ENCODE measurements around the gene CARMIL1.

GRCh38 chr6:25413207-25413905 lies 134.2 kb downstream of the CARMIL1 start:
- TF ChIP-seq POLR2A (IDR thresholded peaks at IDR 0.05) = no peak
- TF ChIP-seq CTCF (IDR thresholded peaks at IDR 0.05) = no peak
- no peak for TF ChIP-seq EP300 (IDR thresholded peaks at IDR 0.05)
